Progenitor cell of endocrine pancreas (in vitro differentiated cells): ENCODE measurements around the gene PECR. TPM values are rescaled to one million over a fixed set of nuclear protein-coding genes. Genes with fewer than 3 reads are reported as not detected.

Experiments used
- DNase-seq: peaks from one replicate; pipeline ENCODE4 v3.0.0; 2021; ENCODE audit warnings: low spot score; ENCODE audit not compliant: unreplicated experiment
- H3K27ac Mint-ChIP-seq: 2 replicates; pipeline ENCODE4 v1.8.0; 2021; ENCODE audit warnings: mild to moderate bottlenecking, moderate library complexity, mixed read lengths
- H3K27me3 Mint-ChIP-seq: 2 replicates; pipeline ENCODE4 v1.8.0; 2021; ENCODE audit warnings: mixed read lengths
- H3K36me3 Mint-ChIP-seq: 2 replicates; pipeline ENCODE4 v1.8.0; 2022; ENCODE audit warnings: mixed read lengths; ENCODE audit not compliant: insufficient read depth
- H3K4me1 Mint-ChIP-seq: 2 replicates; pipeline ENCODE4 v1.8.0; 2021; ENCODE audit warnings: low read depth, mixed read lengths
- H3K4me3 Mint-ChIP-seq: 2 replicates; pipeline ENCODE4 v1.8.0; 2021; ENCODE audit warnings: low read depth, mild to moderate bottlenecking, moderate library complexity, mixed read lengths
- H3K9me3 Mint-ChIP-seq: 2 replicates; pipeline ENCODE4 v1.8.0; 2021; ENCODE audit warnings: low read depth, mixed read lengths
- CTCF ChIP-seq: fragments of 200-600 bp; sonication (generic); IDR thresholded peaks from one replicate; pipeline ENCODE4 v1.5.0; 2021; ENCODE audit warnings: antibody characterized with exemption, mild to moderate bottlenecking; ENCODE audit not compliant: unreplicated experiment
- total RNA-seq: library from RNA; stranded (reverse); gene quantifications from 2 replicates; pipeline ENCODE4 v1.2.1, GENCODE V29; 2021

PECR gene
- total RNA-seq, 1 donor from 2014 or later = 14.2 TPM

DNA sequence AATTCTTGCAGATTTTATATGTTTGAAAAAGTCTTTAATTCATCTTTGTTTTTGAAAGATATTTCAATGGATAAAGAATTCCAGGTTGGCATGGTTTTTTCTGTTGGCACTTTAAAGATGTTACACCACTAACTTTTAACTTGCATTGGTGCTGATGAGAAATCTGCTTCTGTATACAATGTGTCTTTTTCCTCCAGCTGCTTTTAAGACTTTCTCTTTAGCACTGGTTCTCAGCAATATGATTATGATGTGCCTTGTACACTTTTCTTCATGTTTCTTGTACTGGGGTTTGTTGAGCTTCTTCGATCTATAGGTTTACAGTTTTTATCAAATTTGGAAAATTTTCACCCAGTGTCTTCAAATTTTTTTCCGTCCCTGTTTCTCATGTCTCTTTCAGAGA is 29.2 kb downstream of the PECR start:
- Mint-ChIP-seq H3K27me3 (no peaks in the 10 kb centered on the region), H3K36me3 (peaks cover 9% of the 10 kb centered on the region), H3K4me3 (no peak overlapping the region), H3K9me3 (no peaks in the 10 kb centered on the region), H3K4me1 (peaks cover 1% of the 10 kb centered on the region), H3K27ac (no peak overlapping the region)
- DNase-seq = no peak
- no peak for TF ChIP-seq CTCF

GRCh38 chr2:216051350-216051749 is 30.3 kb downstream of the PECR start:
- Mint-ChIP-seq H3K27me3 (no peaks in the 10 kb centered on the region), H3K4me3 (no peak overlapping the region), H3K4me1 (no peaks in the 10 kb centered on the region), H3K27ac (no peak overlapping the region), H3K9me3 (no peaks in the 10 kb centered on the region), H3K36me3 (peaks cover 9% of the 10 kb centered on the region)
- no peak for TF ChIP-seq CTCF
- no peak for DNase-seq

- H3K27ac Mint-ChIP-seq = no peak overlapping the region
- no peaks in the 10 kb centered on the region for H3K27me3 Mint-ChIP-seq
- H3K9me3 Mint-ChIP-seq = no peaks in the 10 kb centered on the region
- no peak for DNase-seq
- no peaks in the 10 kb centered on the region for H3K4me1 Mint-ChIP-seq
- no peak overlapping the region for H3K4me3 Mint-ChIP-seq
- no peak for TF ChIP-seq CTCF
- peaks cover 8% of the 10 kb centered on the region for H3K36me3 Mint-ChIP-seq
Observed at GRCh38 chr2:216049452-216049851, 32.2 kb downstream of the PECR start.

GRCh38 chr2:216047397-216047796 is 34.2 kb downstream of the PECR start:
- no peaks in the 10 kb centered on the region for H3K27me3 Mint-ChIP-seq
- peaks cover 7% of the 10 kb centered on the region for H3K36me3 Mint-ChIP-seq
- H3K27ac Mint-ChIP-seq = no peak overlapping the region
- no peak for TF ChIP-seq CTCF
- H3K4me1 Mint-ChIP-seq = no peaks in the 10 kb centered on the region
- H3K4me3 Mint-ChIP-seq = no peak overlapping the region
- no peak for DNase-seq
- no peaks in the 10 kb centered on the region for H3K9me3 Mint-ChIP-seq

DNA sequence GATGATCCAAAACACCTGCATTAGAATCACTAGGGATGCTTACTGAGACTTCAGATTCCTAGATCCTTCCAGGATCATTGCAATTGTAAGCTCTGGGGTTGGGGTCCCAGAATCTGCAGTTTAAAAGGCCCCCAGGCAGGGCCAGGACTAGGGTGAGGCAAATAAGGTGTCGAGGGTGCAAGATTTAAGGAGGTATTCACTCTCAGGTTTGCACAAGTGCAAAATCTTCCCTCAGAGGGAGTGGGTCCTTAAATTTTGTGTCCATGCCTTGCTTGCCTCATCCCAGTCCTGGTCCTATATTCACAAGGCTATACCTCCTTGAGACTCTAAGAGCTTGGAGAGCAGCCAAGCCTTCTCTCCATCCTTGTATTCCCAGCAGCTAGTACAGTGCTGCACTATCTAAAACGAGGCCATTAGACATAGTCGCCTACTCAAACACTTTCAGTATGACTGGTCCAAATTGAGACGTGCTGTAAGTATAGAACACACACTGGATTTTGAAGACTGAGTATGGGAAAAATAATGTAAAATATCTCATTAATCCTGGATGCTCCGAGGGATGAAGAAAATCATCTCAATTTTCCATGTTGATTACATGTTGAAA is 36.6 kb downstream of the PECR start:
- Mint-ChIP-seq H3K27ac (no peak overlapping the region), H3K4me3 (no peak overlapping the region), H3K9me3 (no peaks in the 10 kb centered on the region), H3K27me3 (no peaks in the 10 kb centered on the region), H3K4me1 (no peaks in the 10 kb centered on the region), H3K36me3 (peaks cover 5% of the 10 kb centered on the region)
- TF ChIP-seq CTCF = no peak
- no peak for DNase-seq
